ENCODE measurements around the gene LEMD2. TPM values are rescaled to one million over a fixed set of nuclear protein-coding genes. Genes with fewer than 3 reads are reported as not detected.

The LEMD2 gene
- total RNA-seq, 1 experiment from 2014 or later, result 50.1 TPM

GRCh38 chr6:33766921-33767907 lies 21.7 kb downstream of the LEMD2 start:
- Histone ChIP-seq H3K27me3 (no peaks in the 10 kb centered on the region), H3K9me3 (replicated peaks) (no peaks in the 10 kb centered on the region), H3K36me3 (no peaks in the 10 kb centered on the region), H3K4me1 (peaks cover 35% of the 10 kb centered on the region), H3K27ac (no peak overlapping the region), H3K4me3 (no peak overlapping the region)
- no peak for DNase-seq

GRCh38 chr6:33765368-33765767 lies 23.6 kb downstream of the LEMD2 start:
- no peak overlapping the region for H3K27ac ChIP-seq
- H3K36me3 ChIP-seq, result no peaks in the 10 kb centered on the region
- DNase-seq, result no peak
- no peaks in the 10 kb centered on the region for H3K9me3 ChIP-seq (replicated peaks)
- no peaks in the 10 kb centered on the region for H3K27me3 ChIP-seq
- H3K4me3 ChIP-seq, result no peak overlapping the region
- H3K4me1 ChIP-seq, result peaks cover 38% of the 10 kb centered on the region

- Histone ChIP-seq H3K36me3 (no peaks in the 10 kb centered on the region), H3K27ac (no peak overlapping the region), H3K4me1 (peaks cover 29% of the 10 kb centered on the region), H3K27me3 (no peaks in the 10 kb centered on the region), H3K9me3 (replicated peaks) (no peaks in the 10 kb centered on the region), H3K4me3 (no peak overlapping the region)
- DNase-seq, result no peak
Observed at GRCh38 chr6:33764036-33764435, 24.9 kb downstream of the LEMD2 start.

GRCh38 chr6:33763483-33763882 lies 25.4 kb downstream of the LEMD2 start:
- Histone ChIP-seq H3K4me3 (no peak overlapping the region), H3K9me3 (replicated peaks) (no peaks in the 10 kb centered on the region), H3K36me3 (no peaks in the 10 kb centered on the region), H3K4me1 (peaks cover 23% of the 10 kb centered on the region), H3K27me3 (no peaks in the 10 kb centered on the region), H3K27ac (no peak overlapping the region)
- DNase-seq, result no peak

GRCh38 chr6:33762713-33763112 lies 26.2 kb downstream of the LEMD2 start:
- Histone ChIP-seq H3K27me3 (no peaks in the 10 kb centered on the region), H3K27ac (no peak overlapping the region), H3K4me3 (no peak overlapping the region), H3K36me3 (no peaks in the 10 kb centered on the region), H3K9me3 (replicated peaks) (no peaks in the 10 kb centered on the region), H3K4me1 (peaks cover 21% of the 10 kb centered on the region)
- DNase-seq, result no peak

DNA sequence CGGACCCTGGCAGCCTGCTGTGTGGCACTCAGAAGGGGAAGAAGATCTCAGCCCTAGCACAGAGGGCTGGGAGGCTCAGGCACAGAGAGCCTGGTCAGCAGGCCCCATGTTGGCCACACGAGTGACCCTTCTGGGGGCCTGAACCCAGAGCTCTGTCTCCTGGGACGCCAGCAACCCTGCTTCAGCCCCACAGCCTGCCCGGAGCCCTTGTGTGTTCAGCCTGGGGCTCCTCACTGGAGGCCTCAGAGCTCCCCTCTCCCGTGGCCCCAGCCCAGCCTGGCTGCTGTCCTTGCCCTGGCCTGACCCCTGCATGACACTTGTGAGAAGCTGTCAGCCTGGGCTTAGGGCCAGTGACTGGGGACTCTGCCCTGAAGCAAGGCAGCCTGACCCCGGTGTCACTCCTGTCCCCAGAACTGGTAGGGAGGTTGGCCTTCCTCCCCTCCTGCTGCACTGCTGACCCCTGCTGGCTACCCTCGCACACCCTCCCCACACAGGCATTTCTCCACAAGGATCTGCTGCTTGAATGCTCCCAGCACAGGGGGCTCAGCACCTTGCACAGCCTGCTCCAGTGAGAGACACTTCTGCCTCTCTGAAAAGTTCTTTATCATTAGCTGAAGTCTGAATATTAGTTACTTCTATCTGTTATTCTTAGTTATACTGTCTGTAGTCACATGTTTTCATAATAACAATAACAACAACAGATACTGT lies 26.9 kb downstream of the LEMD2 start:
- DNase-seq, result peak; percentile 69 to 75
- Histone ChIP-seq H3K27ac (no peak overlapping the region), H3K4me1 (peaks cover 21% of the 10 kb centered on the region)

DNA sequence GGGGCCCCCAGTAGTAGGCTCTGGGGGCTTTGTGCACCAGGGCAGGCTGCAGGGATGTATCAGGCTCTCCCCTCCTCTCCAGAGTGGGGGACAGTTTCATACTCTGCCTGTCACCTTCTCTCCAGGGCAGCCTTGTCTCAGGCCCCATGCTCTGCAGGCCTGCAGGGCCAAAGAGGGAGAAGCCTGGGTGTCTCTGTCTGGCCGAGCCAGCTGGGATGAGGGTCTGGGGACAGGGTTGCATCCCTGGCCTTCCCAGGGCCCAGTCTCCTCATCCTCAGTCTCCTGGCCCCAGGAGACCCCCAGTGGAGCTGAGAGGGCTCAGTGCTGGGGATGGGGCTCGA lies 27.4 kb downstream of the LEMD2 start:
- no peaks in the 10 kb centered on the region for H3K9me3 ChIP-seq (replicated peaks)
- DNase-seq, result no peak
- no peaks in the 10 kb centered on the region for H3K27me3 ChIP-seq
- no peak overlapping the region for H3K27ac ChIP-seq
- H3K4me1 ChIP-seq, result peaks cover 21% of the 10 kb centered on the region
- no peaks in the 10 kb centered on the region for H3K36me3 ChIP-seq
- H3K4me3 ChIP-seq, result no peak overlapping the region

More for the DNA sequence above, 26.9 kb downstream of the LEMD2 start:
- H3K4me3 ChIP-seq, result no peak overlapping the region
- no peaks in the 10 kb centered on the region for H3K9me3 ChIP-seq (replicated peaks)
- H3K36me3 ChIP-seq, result no peaks in the 10 kb centered on the region
- H3K27me3 ChIP-seq, result no peaks in the 10 kb centered on the region

- H3K27me3 ChIP-seq, result no peaks in the 10 kb centered on the region
- peaks cover 27% of the 10 kb centered on the region for H3K4me1 ChIP-seq
- no peak overlapping the region for H3K27ac ChIP-seq
- DNase-seq, result no peak
- H3K36me3 ChIP-seq, result no peaks in the 10 kb centered on the region
- no peak overlapping the region for H3K4me3 ChIP-seq
- no peaks in the 10 kb centered on the region for H3K9me3 ChIP-seq (replicated peaks)
Observed at GRCh38 chr6:33759887-33760629, 28.9 kb downstream of the LEMD2 start.

- Histone ChIP-seq H3K36me3 (no peaks in the 10 kb centered on the region), H3K27me3 (no peaks in the 10 kb centered on the region), H3K27ac (no peak overlapping the region), H3K4me3 (no peak overlapping the region), H3K4me1 (peaks cover 31% of the 10 kb centered on the region), H3K9me3 (replicated peaks) (no peaks in the 10 kb centered on the region)
- no peak for DNase-seq
Observed at GRCh38 chr6:33758815-33759216, 30.1 kb downstream of the LEMD2 start.

DNA sequence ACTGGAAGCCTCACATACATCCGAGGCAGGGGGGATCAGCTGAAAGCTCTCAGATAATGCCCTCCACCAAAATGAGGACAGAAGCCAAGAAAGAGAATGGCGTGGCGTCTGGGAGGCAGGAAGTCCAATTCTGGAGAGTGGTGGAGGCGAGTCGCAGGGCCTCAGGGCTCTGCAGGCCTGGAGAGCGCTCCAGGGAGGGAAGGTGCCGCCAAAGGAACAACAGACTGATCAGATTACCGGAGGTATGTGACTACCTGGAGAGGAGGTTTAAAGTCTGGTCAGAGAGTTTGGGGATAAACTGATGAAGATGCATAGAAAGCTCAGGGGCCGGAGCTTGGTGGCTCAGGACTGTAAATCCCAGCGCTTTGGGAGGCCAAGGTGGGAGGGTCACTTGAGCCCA lies 31.0 kb downstream of the LEMD2 start:
- no peak for DNase-seq

DNA sequence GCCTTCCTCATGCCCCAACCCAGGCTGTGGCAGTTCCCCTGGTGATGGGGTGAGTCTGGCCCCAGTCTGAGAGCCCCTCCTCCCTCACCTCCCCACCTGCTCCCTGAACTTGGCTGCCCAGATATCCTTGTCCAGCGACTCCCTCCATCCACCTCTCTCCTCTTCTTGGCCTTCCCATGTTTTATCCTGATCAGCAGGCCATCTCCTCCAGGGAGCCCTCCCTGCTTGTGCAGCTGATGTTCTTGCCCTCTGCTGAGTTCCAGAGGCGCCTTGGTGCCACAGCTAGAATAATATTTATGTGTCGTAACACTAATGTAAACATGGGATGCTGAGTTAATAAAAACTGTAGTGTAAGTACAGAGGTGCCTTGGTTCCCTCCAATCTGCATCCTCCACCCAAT lies 31.8 kb downstream of the LEMD2 start:
- no peaks in the 10 kb centered on the region for H3K36me3 ChIP-seq
- H3K27ac ChIP-seq, result no peak overlapping the region
- H3K4me1 ChIP-seq, result peaks cover 35% of the 10 kb centered on the region
- no peaks in the 10 kb centered on the region for H3K9me3 ChIP-seq (replicated peaks)
- no peak overlapping the region for H3K4me3 ChIP-seq
- no peak for DNase-seq
- no peaks in the 10 kb centered on the region for H3K27me3 ChIP-seq

More for the DNA sequence above, 31.0 kb downstream of the LEMD2 start:
- no peaks in the 10 kb centered on the region for H3K36me3 ChIP-seq
- H3K27me3 ChIP-seq, result no peaks in the 10 kb centered on the region
- no peak overlapping the region for H3K4me3 ChIP-seq
- H3K27ac ChIP-seq, result no peak overlapping the region
- H3K4me1 ChIP-seq, result peaks cover 31% of the 10 kb centered on the region
- H3K9me3 ChIP-seq (replicated peaks), result no peaks in the 10 kb centered on the region

DNA sequence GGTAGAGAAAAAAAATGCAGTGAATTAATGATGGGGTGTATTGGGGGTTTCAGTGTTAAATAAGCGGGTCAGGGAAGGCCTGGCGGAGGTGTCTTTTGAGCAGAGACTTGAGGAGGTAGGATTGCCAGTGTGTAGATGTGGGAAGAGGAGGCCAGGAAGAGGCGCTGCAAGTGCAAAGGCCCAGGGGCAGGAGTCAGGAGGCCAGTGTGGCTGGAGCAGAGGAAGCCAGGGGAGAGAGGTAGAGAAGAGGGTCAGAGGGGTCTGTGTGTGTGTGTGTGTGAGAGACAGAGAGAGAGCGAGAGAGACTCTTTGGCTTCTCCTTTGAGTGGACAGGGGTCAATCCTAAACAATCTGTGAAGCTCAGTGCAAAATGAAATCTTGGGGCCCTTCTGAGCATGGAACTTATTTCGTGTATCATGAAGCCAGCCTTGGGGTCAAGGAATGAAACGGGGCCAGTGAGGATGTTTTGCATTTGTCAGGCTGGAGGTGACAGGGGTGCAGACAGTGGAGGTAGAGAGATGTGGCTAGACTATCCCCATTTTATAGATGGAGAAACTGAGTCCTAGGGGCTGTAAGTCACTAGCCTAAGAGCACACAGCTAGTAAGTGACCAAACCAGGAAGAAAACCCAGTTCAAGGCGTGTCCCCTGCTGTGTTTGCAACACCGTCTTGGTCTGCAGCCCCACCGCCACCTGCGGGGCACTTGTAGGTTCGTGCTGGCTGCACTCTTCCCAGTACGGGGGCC lies 32.5 kb downstream of the LEMD2 start:
- Histone ChIP-seq H3K4me1 (peaks cover 35% of the 10 kb centered on the region), H3K27ac (no peak overlapping the region), H3K9me3 (replicated peaks) (no peaks in the 10 kb centered on the region), H3K27me3 (no peaks in the 10 kb centered on the region), H3K4me3 (no peak overlapping the region), H3K36me3 (no peaks in the 10 kb centered on the region)
- DNase-seq, result no peak

GRCh38 chr6:33755070-33755869 lies 33.7 kb downstream of the LEMD2 start:
- Histone ChIP-seq H3K4me3 (no peak overlapping the region), H3K4me1 (peaks cover 35% of the 10 kb centered on the region), H3K27me3 (no peaks in the 10 kb centered on the region)

DNA sequence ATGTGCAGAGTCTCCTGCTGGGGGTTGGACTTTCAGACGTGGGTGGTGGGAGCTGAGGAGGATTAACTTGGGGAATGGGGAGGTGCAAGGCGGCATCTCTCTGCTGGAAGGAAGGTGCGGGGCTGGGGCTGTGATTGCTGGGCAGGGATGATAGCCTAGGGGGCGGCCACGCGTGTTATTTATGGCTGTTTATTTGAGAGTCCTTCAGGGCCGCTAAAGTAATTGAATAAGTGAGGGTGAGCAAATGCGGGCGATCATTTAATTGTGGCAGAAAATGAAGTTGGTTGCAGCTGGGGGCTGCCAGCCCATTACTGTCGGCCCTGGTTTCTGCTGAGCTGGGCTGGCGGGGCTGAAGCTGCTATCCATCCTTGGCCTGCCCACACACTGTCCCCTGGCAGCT lies 34.7 kb downstream of the LEMD2 start:
- no peak for DNase-seq
- H3K4me1 ChIP-seq, result peaks cover 33% of the 10 kb centered on the region
- no peak overlapping the region for H3K27ac ChIP-seq
- no peaks in the 10 kb centered on the region for H3K9me3 ChIP-seq (replicated peaks)
- no peaks in the 10 kb centered on the region for H3K27me3 ChIP-seq
- no peak overlapping the region for H3K4me3 ChIP-seq
- H3K36me3 ChIP-seq, result no peaks in the 10 kb centered on the region

More at GRCh38 chr6:33755070-33755869, 33.7 kb downstream of the LEMD2 start:
- Histone ChIP-seq H3K36me3 (no peaks in the 10 kb centered on the region), H3K9me3 (replicated peaks) (no peaks in the 10 kb centered on the region), H3K27ac (no peak overlapping the region)
- peak in 1 of 2 experiments; percentile 54 for DNase-seq

Measured in SJCRH30 (cell line).